CD4-positive, alpha-beta T cell treated with Interleukin-12 subunit alpha and Interleukin-12 subunit beta, for 1 hour (primary cell): ENCODE measurements around the gene BEND6.
"Not testable (repeated sequence)": the region's sequence is repeated elsewhere in the genome, so short reads cannot be mapped to it uniquely, and the experiment has no call there.

Source experiments
- DNase-seq: peaks from one replicate; pipeline ENCODE4 v3.0.0-alpha.2; 2020

Gene BEND6

DNA sequence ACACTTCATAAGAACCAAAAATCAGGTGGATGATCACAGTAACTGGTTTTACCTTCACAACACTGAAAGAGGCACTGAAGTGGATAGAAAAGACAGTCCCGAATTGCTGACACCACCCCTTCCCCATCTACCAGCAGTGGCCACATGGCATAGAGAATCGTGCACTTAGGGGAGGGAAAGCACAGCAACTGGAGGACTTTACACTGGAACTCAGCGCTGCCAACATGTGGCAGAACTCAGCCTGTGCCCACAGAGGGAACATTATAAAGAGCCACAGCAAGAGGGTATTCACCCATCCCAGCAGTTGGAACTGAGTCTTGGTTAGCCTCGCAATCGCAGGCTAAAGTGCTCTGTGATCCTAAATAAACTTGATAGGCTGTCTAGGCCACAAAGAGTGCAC is 85.1 kb downstream of the BEND6 start:
- no peak for DNase-seq

GRCh38 chr6:57044061-57044460 is 89.2 kb downstream of the BEND6 start:
- not testable (repeated sequence) for DNase-seq

DNA sequence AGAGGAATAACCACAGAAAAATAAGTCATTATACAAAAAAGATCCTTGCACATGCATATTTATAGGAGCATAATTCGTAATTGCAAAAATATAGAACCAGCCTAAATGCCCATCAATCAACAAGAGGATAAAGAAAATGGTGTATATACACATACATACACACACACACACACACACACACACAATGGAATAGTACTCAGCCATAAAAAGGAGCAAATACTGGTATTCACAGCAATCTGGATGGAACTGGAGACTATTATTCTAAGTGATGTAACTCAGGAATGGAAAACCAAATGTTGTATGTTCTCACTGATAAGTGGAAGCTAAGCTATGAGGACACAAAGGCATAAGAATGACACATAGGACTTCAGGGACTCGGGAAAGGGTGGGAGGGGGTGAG is 89.7 kb downstream of the BEND6 start:
- DNase-seq = no peak

DNA sequence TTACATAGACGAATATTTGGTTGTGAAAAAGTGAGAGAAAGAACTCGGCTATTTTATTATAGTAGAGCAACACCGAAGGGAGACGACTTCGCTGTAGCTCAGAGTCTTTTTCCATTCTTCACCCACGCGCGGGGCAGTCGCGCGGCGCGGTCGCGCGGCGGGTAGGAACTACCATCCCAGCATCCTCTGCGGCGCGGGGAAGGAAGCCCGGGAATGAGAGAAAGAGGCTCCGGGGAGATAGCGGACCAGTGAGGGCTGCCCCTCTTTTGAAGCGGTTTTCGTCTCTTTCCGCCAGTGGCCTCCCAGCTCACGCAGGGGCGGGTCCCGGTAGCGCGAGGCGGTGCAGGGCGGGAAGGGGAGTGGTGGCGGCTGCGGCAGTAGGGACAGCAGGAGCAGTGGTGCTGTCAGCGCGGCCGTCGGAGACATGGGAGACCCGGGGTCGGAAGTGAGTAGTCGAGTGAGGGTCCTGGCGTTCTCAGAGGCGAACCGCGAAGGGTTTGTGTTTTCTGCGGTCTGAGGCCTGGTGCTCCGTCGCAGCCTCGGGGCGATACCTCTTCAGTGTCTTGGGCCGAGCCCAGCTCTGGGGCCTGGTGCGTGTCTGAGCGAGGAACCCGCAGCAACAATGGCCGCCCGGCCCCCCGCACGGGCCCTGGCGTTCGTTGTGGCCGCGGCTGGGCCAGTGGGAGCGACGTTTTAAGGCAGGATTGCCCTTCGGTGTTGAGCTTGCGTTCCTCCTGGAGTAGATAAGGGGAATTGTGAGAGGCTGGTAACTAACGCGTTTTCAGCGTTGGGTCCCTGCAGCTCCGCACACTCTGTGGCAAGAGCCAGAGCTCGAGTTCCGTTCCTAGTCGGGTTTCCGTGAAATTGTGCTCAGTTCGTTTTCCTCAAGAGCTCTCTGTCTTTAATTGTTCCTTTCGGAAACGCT is 91.7 kb downstream of the BEND6 start, which contains the start of gene KIAA1586:
KIAA1586 (plus strand) TSS at position 362 of the 925 bp plus-strand sequence; CDS start at position 425, 63 bp downstream.
- peak; percentile 82 for DNase-seq

DNA sequence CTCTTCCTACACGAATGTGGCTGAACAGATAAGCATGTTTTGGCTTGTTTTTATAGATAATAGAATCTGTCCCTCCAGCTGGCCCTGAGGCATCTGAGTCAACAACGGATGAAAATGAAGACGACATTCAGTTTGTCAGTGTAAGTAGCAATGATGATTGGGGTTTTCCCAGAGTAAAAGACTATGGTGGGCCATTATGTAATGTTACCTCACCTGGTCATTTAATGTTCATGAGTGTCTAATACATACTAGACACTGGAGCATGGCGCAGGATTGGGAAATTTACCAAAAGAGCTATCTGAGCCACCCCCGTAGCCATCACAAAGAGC is 92.3 kb downstream of the BEND6 start:
- not testable (repeated sequence) for DNase-seq

DNA sequence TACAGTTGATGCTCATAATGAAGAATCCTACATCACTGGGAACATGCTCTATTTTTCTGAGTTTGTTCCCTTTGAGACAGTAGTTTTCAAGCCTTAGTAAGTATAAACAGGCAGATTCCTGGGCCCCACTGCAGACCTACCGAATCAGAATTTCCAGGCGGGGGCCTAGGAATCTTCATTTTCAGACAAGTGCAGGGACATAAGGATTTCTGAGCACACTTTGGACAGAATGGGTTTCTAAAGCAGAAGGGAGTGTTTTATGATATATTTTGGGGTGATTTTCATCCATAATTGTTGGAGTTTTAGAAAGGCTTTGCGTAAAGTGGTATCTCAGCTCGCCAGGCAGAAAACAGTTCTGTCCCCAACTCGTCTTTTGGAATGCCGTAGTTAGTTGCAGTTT is 93.0 kb downstream of the BEND6 start:
- not testable (repeated sequence) for DNase-seq

DNA sequence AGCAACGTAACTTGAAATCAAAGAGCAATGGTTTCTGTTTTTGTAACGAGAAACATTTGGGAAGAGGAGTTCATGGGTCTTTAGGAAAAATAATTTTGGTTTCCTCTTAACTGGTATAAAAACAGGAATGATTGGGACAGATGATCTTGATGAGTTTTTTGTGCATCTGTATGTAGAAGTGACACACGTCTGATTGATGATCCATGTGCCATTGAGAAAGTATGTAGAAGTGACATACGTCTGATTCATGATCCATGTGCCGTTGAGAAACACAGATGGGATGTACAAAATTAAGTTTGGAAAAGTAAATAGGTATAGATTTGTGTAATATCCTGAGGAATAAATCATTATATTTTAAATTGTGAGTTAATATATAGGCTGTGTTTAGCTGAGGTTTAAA is 93.7 kb downstream of the BEND6 start:
- DNase-seq = no peak

GRCh38 chr6:57063847-57064246 is 108.9 kb downstream of the BEND6 start:
- DNase-seq = no peak

- no peak for DNase-seq
Measured at GRCh38 chr6:57064809-57065208, 109.9 kb downstream of the BEND6 start.

GRCh38 chr6:57068061-57068460 is 113.2 kb downstream of the BEND6 start:
- DNase-seq = no peak

DNA sequence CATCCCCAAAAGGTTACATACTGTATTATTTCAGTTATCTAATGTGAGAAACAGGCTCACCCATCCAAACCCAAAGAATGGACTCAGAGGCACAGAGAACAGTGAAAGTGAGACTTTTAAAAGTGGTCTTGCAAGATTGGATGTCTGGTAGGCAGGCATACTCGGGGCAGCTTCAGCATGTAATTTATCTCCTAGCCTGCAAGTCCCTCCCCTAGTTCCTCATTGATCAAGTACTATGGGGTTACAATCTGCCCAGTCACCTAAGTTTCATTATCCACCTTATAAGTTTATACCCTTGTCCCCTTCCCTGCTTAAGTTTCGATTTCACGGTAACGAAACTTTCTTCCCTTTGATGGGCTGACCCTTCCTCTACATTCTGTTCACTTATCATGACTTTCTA is 114.3 kb downstream of the BEND6 start:
- DNase-seq = no peak

GRCh38 chr6:57069920-57070331 is 115.0 kb downstream of the BEND6 start:
- no peak for DNase-seq

DNA sequence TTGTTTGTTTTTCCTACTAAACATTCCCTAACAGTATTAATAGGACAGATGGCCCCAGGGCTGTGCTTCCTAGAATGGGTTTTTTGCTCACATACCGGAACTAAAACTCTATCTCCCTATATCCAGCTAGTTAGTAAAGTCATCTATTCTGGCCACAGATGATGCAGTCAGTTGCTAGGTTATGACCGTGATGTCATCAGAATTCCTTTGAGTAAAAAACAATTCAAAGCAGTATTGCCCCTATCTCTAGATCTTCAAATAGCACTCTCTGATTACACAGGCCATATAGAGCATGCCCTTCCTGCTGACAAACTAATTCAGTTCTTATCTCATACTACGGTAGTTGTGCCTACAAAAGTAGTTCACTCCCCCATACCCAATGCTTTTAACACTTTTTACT is 117.2 kb downstream of the BEND6 start:
- no peak for DNase-seq

DNA sequence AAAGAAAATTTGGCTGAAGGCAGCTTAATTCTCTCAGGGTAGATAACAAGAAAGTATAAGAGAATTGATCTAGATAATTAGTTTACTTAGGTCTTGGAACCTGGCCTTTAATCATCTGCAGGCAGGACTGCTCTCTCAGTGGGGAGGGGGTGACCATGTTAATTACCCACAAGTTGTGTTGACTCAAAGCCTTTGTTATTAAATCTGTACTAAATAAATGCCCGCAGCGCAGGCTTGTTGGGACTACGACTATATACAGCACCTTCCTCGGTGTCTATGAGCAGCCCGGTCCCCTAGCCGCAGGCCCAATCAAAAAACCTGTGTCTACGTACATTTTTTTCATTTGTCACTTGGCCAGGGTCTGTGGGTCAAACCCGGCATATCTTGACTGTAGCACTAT is 119.5 kb downstream of the BEND6 start:
- no peak for DNase-seq

- no peak for DNase-seq
Measured at GRCh38 chr6:57075092-57075491, 120.2 kb downstream of the BEND6 start.
